Activated CD8-positive, alpha-beta memory T cell treated with anti-CD3 and anti-CD28 coated beads, Interleukin-2, amount 50 U/mL, for 48 hours (primary cell): Measurements from ENCODE around the gene PCDH15.

Experiments
- DNase-seq: peaks from one replicate; pipeline ENCODE4 v3.0.0-alpha.2; 2020

PCDH15 gene

GRCh38 chr10:54702583-54703485 lies 98.2 kb downstream of the PCDH15 start:
- no peak for DNase-seq

GRCh38 chr10:54691331-54691730 lies 109.7 kb downstream of the PCDH15 start:
- DNase-seq = no peak

- no peak for DNase-seq
Measured at GRCh38 chr10:54682554-54682953, 118.5 kb downstream of the PCDH15 start.

- DNase-seq = no peak
Measured at GRCh38 chr10:54681136-54681535, 119.9 kb downstream of the PCDH15 start.

- DNase-seq = no peak
Measured at GRCh38 chr10:54667136-54667535, 133.9 kb downstream of the PCDH15 start.

- no peak for DNase-seq
Measured at GRCh38 chr10:54666192-54666591, 134.8 kb downstream of the PCDH15 start.

- DNase-seq = no peak
Measured at GRCh38 chr10:54665095-54665494, 135.9 kb downstream of the PCDH15 start.

GRCh38 chr10:54660397-54660796 lies 140.6 kb downstream of the PCDH15 start:
- no peak for DNase-seq

- no peak for DNase-seq
Measured at GRCh38 chr10:54656643-54657042, 144.4 kb downstream of the PCDH15 start.

- no peak for DNase-seq
Measured at GRCh38 chr10:54653518-54653917, 147.5 kb downstream of the PCDH15 start.

GRCh38 chr10:54650547-54650946 lies 150.5 kb downstream of the PCDH15 start:
- no peak for DNase-seq

- no peak for DNase-seq
Measured at GRCh38 chr10:54622017-54622416, 179.0 kb downstream of the PCDH15 start.

- DNase-seq = no peak
Measured at GRCh38 chr10:54620352-54620751, 180.7 kb downstream of the PCDH15 start.

GRCh38 chr10:54614072-54614471 lies 187.0 kb downstream of the PCDH15 start:
- no peak for DNase-seq

- no peak for DNase-seq
Measured at GRCh38 chr10:54613162-54613561, 187.9 kb downstream of the PCDH15 start.

GRCh38 chr10:54609423-54609822 lies 191.6 kb downstream of the PCDH15 start:
- no peak for DNase-seq

GRCh38 chr10:54607983-54608382 lies 193.0 kb downstream of the PCDH15 start:
- no peak for DNase-seq

GRCh38 chr10:54594289-54594688 lies 206.7 kb downstream of the PCDH15 start:
- no peak for DNase-seq

GRCh38 chr10:54587971-54588370 lies 213.1 kb downstream of the PCDH15 start:
- no peak for DNase-seq

- no peak for DNase-seq
Measured at GRCh38 chr10:54585572-54585971, 215.5 kb downstream of the PCDH15 start.

GRCh38 chr10:54577682-54578081 lies 223.3 kb downstream of the PCDH15 start:
- no peak for DNase-seq

- no peak for DNase-seq
Measured at GRCh38 chr10:54576541-54576940, 224.5 kb downstream of the PCDH15 start.

- DNase-seq = no peak
Measured at GRCh38 chr10:54559498-54559897, 241.5 kb downstream of the PCDH15 start.

GRCh38 chr10:54554028-54554427 lies 247.0 kb downstream of the PCDH15 start:
- no peak for DNase-seq

- no peak for DNase-seq
Measured at GRCh38 chr10:54550016-54550415, 251.0 kb downstream of the PCDH15 start.
